Activated T-cell treated with anti-CD3 and anti-CD28 coated beads, Interleukin-2, amount 50 U/mL, for 72 hours (primary cell): Measurements from ENCODE around the gene POGLUT2. TPM values are rescaled to one million over a fixed set of nuclear protein-coding genes. Genes with fewer than 3 reads are reported as not detected.

Experiments used
- ATAC-seq, 2 donors: fragments of 150-1000 bp; cut with Tn5 transposase; replicated peaks in 1 of 2; 2 replicates each; pipeline ENCODE4 v1.10.0; 2021; ENCODE audit warnings: moderate library complexity in 2 of 2, mild to moderate bottlenecking in 1 of 2
- DNase-seq, 2 donors: peaks; one replicate each; pipeline ENCODE4 v3.0.0; 2021 to 2022; ENCODE audit warnings: mixed read lengths in 1 of 2
- H3K27ac Mint-ChIP-seq: one replicate; pipeline ENCODE4 v1.8.0; 2022; ENCODE audit warnings: mild to moderate bottlenecking, moderate library complexity, mixed read lengths
- H3K27me3 Mint-ChIP-seq: one replicate; pipeline ENCODE4 v1.8.0; 2022; ENCODE audit warnings: low read depth, mixed read lengths
- H3K36me3 Mint-ChIP-seq, 2 donors: one replicate each; pipeline ENCODE4 v1.8.0; 2022; ENCODE audit warnings: mixed read lengths in 2 of 2, mild to moderate bottlenecking in 1 of 2; ENCODE audit not compliant: insufficient read depth in 2 of 2
- H3K4me1 Mint-ChIP-seq: one replicate; pipeline ENCODE4 v1.8.0; 2022; ENCODE audit warnings: low read depth, mixed read lengths
- H3K4me3 Mint-ChIP-seq, 2 donors: one replicate each; pipeline ENCODE4 v1.8.0; 2022; ENCODE audit warnings: mild to moderate bottlenecking in 2 of 2, mixed read lengths in 2 of 2, moderate library complexity in 2 of 2
- H3K9me3 Mint-ChIP-seq, 2 donors: one replicate each; pipeline ENCODE4 v1.8.0; 2022; ENCODE audit warnings: mixed read lengths in 2 of 2
- total RNA-seq, 2 donors: library from RNA; stranded (reverse); gene quantifications; one replicate each; pipeline ENCODE4 v1.2.3, GENCODE V29; 2022

The POGLUT2 gene
- total RNA-seq, 2 donors from 2014 or later = 4.2 to 6.0 TPM

GRCh38 chr13:102772042-102772425, 26.7 kb downstream of the POGLUT2 start:
- no peak overlapping the region for H3K27ac Mint-ChIP-seq
- no peaks in the 10 kb centered on the region for H3K9me3 Mint-ChIP-seq
- H3K4me1 Mint-ChIP-seq = peaks cover 52% of the 10 kb centered on the region
- ATAC-seq (no peak), DNase-seq (no peak)
- H3K36me3 Mint-ChIP-seq = peaks cover 0 to 1% of the 10 kb centered on the region in 2 donors
- H3K27me3 Mint-ChIP-seq = no peaks in the 10 kb centered on the region
- H3K4me3 Mint-ChIP-seq = peak overlapping the region; percentile 81 to 91

DNA sequence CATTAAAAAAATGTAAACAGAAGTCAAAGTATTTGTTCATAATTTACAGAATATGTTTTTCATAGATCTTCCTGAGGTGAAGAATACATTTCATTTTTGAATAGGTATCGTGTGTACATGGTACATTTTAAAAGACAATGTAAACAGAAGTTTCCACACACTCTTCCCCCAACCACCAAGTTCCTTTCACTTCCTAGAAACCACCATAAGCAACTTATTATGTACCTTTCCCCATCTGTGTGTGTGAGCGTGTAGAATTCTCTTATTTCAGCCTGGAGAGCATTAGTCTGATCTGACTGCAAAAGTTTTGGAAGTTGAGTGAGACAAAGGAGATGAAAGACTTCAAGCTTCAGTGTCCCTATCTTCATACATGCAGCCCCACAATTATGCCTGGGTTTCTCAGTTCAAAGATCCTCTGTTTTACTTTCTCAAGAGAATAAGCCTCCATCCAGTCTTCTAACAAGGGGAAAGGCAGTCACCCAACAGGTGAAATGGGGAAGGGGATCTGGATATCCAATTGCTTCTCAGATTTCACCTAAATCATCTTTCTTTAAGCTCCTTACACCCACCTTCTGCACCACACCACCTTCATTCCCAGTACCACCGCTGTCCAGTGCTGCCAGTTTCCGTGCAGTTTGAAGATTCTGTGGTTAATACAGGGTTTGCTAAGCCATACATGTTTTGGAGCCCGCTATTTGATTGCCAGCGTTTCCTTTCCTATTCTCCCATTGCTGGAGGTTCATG, 27.3 kb downstream of the POGLUT2 start:
- no peak for ATAC-seq
- no peak for DNase-seq
- no peak overlapping the region for H3K27ac Mint-ChIP-seq

GRCh38 chr13:102770435-102770834, 28.3 kb downstream of the POGLUT2 start:
- Mint-ChIP-seq H3K4me3 (no peak overlapping the region), H3K27me3 (no peaks in the 10 kb centered on the region), H3K4me1 (peaks cover 52% of the 10 kb centered on the region), H3K27ac (no peak overlapping the region), H3K36me3 (peaks cover 1 to 2% of the 10 kb centered on the region in 2 donors), H3K9me3 (no peaks in the 10 kb centered on the region)
- ATAC-seq (no peak), DNase-seq (no peak)

More for the DNA sequence above, 27.3 kb downstream of the POGLUT2 start:
- H3K9me3 Mint-ChIP-seq = no peaks in the 10 kb centered on the region
- H3K4me3 Mint-ChIP-seq = peak overlapping the region; percentile 81 to 91
- H3K36me3 Mint-ChIP-seq = peaks cover 1 to 2% of the 10 kb centered on the region in 2 donors
- H3K4me1 Mint-ChIP-seq = peaks cover 52% of the 10 kb centered on the region
- H3K27me3 Mint-ChIP-seq = no peaks in the 10 kb centered on the region

- H3K4me3 Mint-ChIP-seq = no peak overlapping the region
- DNase-seq (no peak), ATAC-seq (no peak)
- peaks cover 1 to 2% of the 10 kb centered on the region in 2 donors for H3K36me3 Mint-ChIP-seq
- peaks cover 45% of the 10 kb centered on the region for H3K4me1 Mint-ChIP-seq
- no peaks in the 10 kb centered on the region for H3K27me3 Mint-ChIP-seq
- H3K9me3 Mint-ChIP-seq = no peaks in the 10 kb centered on the region
- H3K27ac Mint-ChIP-seq = no peak overlapping the region
Measured at GRCh38 chr13:102769679-102770078, 29.1 kb downstream of the POGLUT2 start.

DNA sequence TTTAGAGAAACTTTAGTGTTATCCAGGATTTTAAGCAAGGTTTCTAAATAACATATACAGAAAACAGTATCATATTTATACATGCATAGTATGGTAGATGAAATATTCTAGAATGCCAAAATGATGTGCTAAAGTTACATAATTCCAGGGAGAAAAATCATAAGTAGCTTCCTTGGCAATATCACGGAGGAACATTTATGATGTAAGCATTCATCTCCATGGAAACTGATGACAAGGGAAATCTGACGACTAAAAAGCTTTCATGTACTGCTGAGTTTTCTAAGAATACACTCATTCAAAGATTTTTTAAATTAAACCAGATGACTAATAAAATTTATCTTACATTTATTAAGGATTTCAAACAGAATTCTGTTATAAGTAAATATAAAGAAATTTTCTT, 29.9 kb downstream of the POGLUT2 start:
- Mint-ChIP-seq H3K27ac (no peak overlapping the region), H3K9me3 (no peaks in the 10 kb centered on the region), H3K4me1 (peaks cover 38% of the 10 kb centered on the region), H3K36me3 (peaks cover 1 to 2% of the 10 kb centered on the region in 2 donors), H3K27me3 (no peaks in the 10 kb centered on the region), H3K4me3 (no peak overlapping the region)
- no peak for DNase-seq
- ATAC-seq = no peak

- peaks cover 0 to 2% of the 10 kb centered on the region in 2 donors for H3K36me3 Mint-ChIP-seq
- no peak overlapping the region for H3K4me3 Mint-ChIP-seq
Measured at GRCh38 chr13:102763741-102764140, 35.0 kb downstream of the POGLUT2 start.

GRCh38 chr13:102761071-102761470, 37.7 kb downstream of the POGLUT2 start:
- Mint-ChIP-seq H3K4me1 (no peaks in the 10 kb centered on the region), H3K27ac (no peak overlapping the region), H3K4me3 (no peak overlapping the region), H3K27me3 (no peaks in the 10 kb centered on the region), H3K36me3 (no peaks in the 10 kb centered on the region), H3K9me3 (no peaks in the 10 kb centered on the region)
- DNase-seq (no peak), ATAC-seq (no peak)

More at GRCh38 chr13:102763741-102764140, 35.0 kb downstream of the POGLUT2 start:
- no peaks in the 10 kb centered on the region for H3K27me3 Mint-ChIP-seq
- DNase-seq (no peak), ATAC-seq (no peak)
- no peaks in the 10 kb centered on the region for H3K9me3 Mint-ChIP-seq
- H3K27ac Mint-ChIP-seq = no peak overlapping the region
- H3K4me1 Mint-ChIP-seq = no peaks in the 10 kb centered on the region

DNA sequence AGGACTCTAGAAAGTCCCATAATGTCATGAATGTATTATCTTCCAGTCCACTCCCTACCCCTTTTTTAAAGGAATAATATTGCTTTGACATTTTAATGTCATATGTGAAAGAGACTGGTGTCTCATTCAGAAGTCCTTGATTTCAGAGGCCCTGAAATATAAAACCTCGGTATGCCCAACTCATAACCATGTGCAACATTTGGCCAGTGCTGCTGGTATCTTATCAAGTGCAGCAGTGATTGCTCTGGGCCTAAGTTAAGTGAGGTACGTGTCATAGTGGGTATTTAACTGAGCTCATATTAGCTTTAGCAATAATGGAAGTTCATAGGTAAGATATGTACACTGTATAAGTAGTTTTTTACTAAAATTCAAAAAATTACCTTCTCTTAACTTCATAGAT, 39.9 kb downstream of the POGLUT2 start:
- no peaks in the 10 kb centered on the region for H3K9me3 Mint-ChIP-seq
- H3K4me1 Mint-ChIP-seq = no peaks in the 10 kb centered on the region
- no peak for ATAC-seq
- no peaks in the 10 kb centered on the region for H3K27me3 Mint-ChIP-seq
- no peak overlapping the region for H3K4me3 Mint-ChIP-seq
- no peak for DNase-seq
- H3K36me3 Mint-ChIP-seq = no peaks in the 10 kb centered on the region
- no peak overlapping the region for H3K27ac Mint-ChIP-seq

- DNase-seq (no peak), ATAC-seq (no peak)
- no peak overlapping the region for H3K4me3 Mint-ChIP-seq
- H3K9me3 Mint-ChIP-seq = peaks cover 0 to 2% of the 10 kb centered on the region in 2 donors
- no peaks in the 10 kb centered on the region for H3K4me1 Mint-ChIP-seq
- no peak overlapping the region for H3K27ac Mint-ChIP-seq
- H3K36me3 Mint-ChIP-seq = peaks cover 2% of the 10 kb centered on the region in 2 donors
- no peaks in the 10 kb centered on the region for H3K27me3 Mint-ChIP-seq
Measured at GRCh38 chr13:102757006-102757405, 41.8 kb downstream of the POGLUT2 start.

- Mint-ChIP-seq H3K4me3 (no peak overlapping the region), H3K27ac (no peak overlapping the region), H3K27me3 (peaks cover 22% of the 10 kb centered on the region), H3K36me3 (peaks cover 6 to 10% of the 10 kb centered on the region in 2 donors), H3K4me1 (no peaks in the 10 kb centered on the region), H3K9me3 (peaks cover 2 to 4% of the 10 kb centered on the region in 2 donors)
- ATAC-seq (no peak), DNase-seq (no peak)
Measured at GRCh38 chr13:102751886-102752285, 46.9 kb downstream of the POGLUT2 start.

- DNase-seq (no peak), ATAC-seq (no peak)
- H3K4me3 Mint-ChIP-seq = no peak overlapping the region
- H3K4me1 Mint-ChIP-seq = no peaks in the 10 kb centered on the region
- peaks cover 66% of the 10 kb centered on the region for H3K27me3 Mint-ChIP-seq
- no peak overlapping the region for H3K27ac Mint-ChIP-seq
- H3K36me3 Mint-ChIP-seq = peaks cover 1 to 7% of the 10 kb centered on the region in 2 donors
- peaks cover 4 to 11% of the 10 kb centered on the region in 2 donors for H3K9me3 Mint-ChIP-seq
Measured at GRCh38 chr13:102742506-102742905, 56.3 kb downstream of the POGLUT2 start.

DNA sequence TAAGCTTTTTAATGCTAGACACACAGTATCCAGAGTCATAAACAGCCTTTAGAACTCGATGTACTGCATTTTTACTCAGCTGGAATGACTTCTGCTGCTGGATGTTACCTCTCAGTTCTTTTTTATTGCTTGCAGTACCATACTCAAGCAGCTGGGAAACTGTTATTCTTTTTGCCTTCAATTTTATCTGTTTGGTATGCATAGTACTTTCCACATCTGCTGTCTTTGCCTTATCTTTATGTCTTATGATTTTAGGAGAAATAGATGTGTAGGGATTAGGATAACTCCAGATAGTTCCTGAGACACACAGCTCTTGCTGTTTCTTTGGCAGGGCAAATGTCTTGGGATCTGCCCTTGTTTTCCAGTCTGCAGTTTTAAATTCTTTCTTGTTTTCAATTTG, 56.7 kb downstream of the POGLUT2 start:
- ATAC-seq = no peak
- H3K36me3 Mint-ChIP-seq = peaks cover 1 to 7% of the 10 kb centered on the region in 2 donors

More for the DNA sequence above, 56.7 kb downstream of the POGLUT2 start:
- Mint-ChIP-seq H3K27ac (no peak overlapping the region), H3K27me3 (peaks cover 62% of the 10 kb centered on the region), H3K4me1 (no peaks in the 10 kb centered on the region), H3K4me3 (no peak overlapping the region), H3K9me3 (peaks cover 4 to 11% of the 10 kb centered on the region in 2 donors)
- no peak for DNase-seq
